ENCODE results near the gene R3HDM4.

Gene R3HDM4

DNA sequence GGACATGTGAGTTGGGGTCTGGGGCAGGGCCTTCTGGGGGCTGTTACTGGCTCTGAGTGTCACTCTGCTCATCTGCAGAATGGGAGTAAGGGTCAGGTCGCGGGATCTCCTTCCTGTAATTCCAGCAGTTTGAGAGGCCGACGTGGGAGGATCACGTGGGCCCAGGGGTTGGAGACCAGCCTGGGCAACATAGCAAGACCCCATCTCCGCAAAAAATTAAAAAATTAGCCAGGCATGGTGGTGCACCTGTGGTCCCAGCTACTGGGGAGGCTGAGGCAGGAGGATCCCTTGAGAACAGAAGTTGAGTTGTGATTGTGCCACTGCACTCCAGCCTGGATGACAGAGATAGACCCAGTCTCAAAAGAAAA is 16.9 kb upstream of the R3HDM4 start:
- Histone ChIP-seq H3K27me3 (replicated peaks in 2 of 5; ENCODE audit: control insufficient read depth in 4 of 5, insufficient read depth in 5 of 5, low read length in 4 of 5) (no peaks in the 10 kb centered on the region), H3K9me3 (ENCODE audit: control extremely low read depth in 1 of 5, control insufficient read depth in 4 of 5, insufficient read depth in 2 of 5, low read depth in 1 of 5, low read length in 4 of 5) (no peaks in the 10 kb centered on the region), H3K36me3 (ENCODE audit: control insufficient read depth in 4 of 4, insufficient read depth in 4 of 4, low read length in 3 of 4) (peaks cover 0 to 29% (median 7%) of the 10 kb centered on the region in 4 experiments), H3K27ac (ENCODE audit: insufficient read depth in 1 of 2, low read depth in 1 of 2, low read length in 2 of 2, poor library complexity in 1 of 2, severe bottlenecking in 2 of 2) (no peak overlapping the region), H3K4me3 (ENCODE audit: control insufficient read depth in 1 of 7, extremely low read depth in 1 of 7, insufficient read depth in 4 of 7, low read depth in 2 of 7, low read length in 6 of 7) (no peak overlapping the region), H3K4me1 (ENCODE audit: control extremely low read depth in 1 of 4, control insufficient read depth in 4 of 4, insufficient read depth in 4 of 4, low read length in 3 of 4) (peaks cover 0 to 48% (median 45%) of the 10 kb centered on the region in 4 experiments)
- WGBS (ENCODE audit: insufficient coverage), result 97% methylated on average over 6 of the region's 6 CpGs
- POLR2A ChIA-PET, result no interaction called here
- DNase-seq, result no peak
- CTCF ChIA-PET, result interaction anchor here (1.1 to 1.7 kb wide), 2 partner anchors 10 to 67 kb away, joined by 3 read pairs; no protein-coding TSS in a partner anchor

DNA sequence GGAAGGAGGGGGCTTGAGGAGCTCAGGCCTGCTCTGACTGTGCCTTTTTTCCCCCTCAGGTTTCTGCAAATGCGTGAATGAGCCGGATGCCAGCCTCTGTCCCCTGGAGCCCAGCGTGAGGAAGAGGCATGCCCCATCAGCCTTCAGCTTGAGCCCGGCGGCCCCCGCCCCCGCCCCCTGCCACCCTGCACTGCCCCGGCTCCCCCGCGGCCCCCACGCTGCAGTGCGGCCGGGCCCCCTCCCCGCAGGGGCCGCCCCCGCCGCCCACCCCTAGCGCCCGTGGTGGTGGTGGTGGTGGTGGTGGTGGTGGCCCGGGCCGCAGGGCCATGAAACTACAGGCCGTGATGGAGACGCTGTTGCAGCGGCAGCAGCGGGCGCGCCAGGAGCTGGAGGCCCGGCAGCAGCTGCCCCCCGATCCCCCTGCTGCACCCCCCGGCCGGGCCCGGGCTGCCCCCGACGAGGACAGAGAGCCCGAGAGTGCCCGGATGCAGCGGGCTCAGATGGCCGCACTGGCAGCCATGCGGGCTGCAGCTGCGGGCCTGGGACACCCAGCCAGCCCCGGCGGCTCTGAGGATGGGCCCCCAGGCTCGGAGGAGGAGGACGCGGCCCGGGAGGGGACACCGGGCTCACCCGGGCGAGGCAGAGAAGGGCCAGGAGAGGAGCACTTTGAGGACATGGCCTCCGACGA is 16.3 kb upstream of the R3HDM4 start:
- peaks cover 0 to 29% (median 7%) of the 10 kb centered on the region in 4 experiments for H3K36me3 ChIP-seq (ENCODE audit: control insufficient read depth in 4 of 4, insufficient read depth in 4 of 4, low read length in 3 of 4)
- 98% methylated on average over 29 of the region's 51 CpGs for WGBS (ENCODE audit: insufficient coverage)
- H3K4me3 ChIP-seq (ENCODE audit: control insufficient read depth in 1 of 7, extremely low read depth in 1 of 7, insufficient read depth in 4 of 7, low read depth in 2 of 7, low read length in 6 of 7), result no peak overlapping the region
- no peaks in the 10 kb centered on the region for H3K9me3 ChIP-seq (ENCODE audit: control extremely low read depth in 1 of 5, control insufficient read depth in 4 of 5, insufficient read depth in 2 of 5, low read depth in 1 of 5, low read length in 4 of 5)
- CTCF ChIA-PET, result interaction anchor here (0.8 to 1.7 kb wide), 2 partner anchors 9 to 10 kb away, joined by 3 to 4 read pairs; no protein-coding TSS in a partner anchor
- no peak overlapping the region for H3K27ac ChIP-seq (ENCODE audit: insufficient read depth in 1 of 2, low read depth in 1 of 2, low read length in 2 of 2, poor library complexity in 1 of 2, severe bottlenecking in 2 of 2)
- H3K27me3 ChIP-seq (replicated peaks in 2 of 5; ENCODE audit: control insufficient read depth in 4 of 5, insufficient read depth in 5 of 5, low read length in 4 of 5), result no peaks in the 10 kb centered on the region
- no peak for DNase-seq
- POLR2A ChIA-PET, result no interaction called here
- H3K4me1 ChIP-seq (ENCODE audit: control extremely low read depth in 1 of 4, control insufficient read depth in 4 of 4, insufficient read depth in 4 of 4, low read length in 3 of 4), result peaks cover 0 to 48% (median 44%) of the 10 kb centered on the region in 4 experiments

DNA sequence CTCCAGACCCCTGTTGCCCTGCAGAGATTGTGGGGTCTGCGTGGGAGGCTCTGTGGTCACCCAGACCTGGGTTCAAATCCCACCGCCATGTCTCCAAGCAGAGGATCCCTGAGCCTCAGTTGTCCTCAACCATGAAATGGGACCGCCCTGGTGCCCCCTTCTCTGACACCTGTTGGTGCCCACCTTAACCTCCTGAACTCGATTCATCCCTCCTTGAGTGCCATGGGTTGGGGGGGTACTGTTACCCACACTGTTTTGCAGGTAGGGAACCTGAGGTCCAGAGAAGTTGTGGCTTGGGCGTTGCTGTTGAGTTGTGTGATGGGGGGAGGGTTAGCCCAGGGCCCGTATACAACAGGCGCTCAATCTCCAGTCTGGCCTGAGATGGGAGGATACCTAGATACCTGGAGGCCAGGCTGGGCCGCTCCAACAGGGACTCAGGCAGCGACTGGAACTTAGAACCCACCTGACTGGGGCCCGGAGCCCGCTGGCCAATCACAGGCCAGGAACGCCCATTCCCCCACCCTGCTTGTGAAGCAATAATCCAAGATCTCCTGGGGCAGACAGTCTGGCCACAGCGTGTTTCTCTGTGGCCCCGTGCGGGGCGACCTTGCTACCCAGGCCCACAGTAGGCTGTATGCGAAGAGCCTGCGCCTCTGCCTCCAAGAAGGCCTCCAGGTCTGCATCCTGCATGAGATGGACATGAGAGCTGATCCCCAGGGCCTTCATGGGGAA is 15.6 kb upstream of the R3HDM4 start:
- CTCF ChIA-PET, result interaction anchor here (0.8 to 1.7 kb wide), 2 partner anchors 10 to 11 kb away, joined by 3 to 4 read pairs; no protein-coding TSS in a partner anchor

DNA sequence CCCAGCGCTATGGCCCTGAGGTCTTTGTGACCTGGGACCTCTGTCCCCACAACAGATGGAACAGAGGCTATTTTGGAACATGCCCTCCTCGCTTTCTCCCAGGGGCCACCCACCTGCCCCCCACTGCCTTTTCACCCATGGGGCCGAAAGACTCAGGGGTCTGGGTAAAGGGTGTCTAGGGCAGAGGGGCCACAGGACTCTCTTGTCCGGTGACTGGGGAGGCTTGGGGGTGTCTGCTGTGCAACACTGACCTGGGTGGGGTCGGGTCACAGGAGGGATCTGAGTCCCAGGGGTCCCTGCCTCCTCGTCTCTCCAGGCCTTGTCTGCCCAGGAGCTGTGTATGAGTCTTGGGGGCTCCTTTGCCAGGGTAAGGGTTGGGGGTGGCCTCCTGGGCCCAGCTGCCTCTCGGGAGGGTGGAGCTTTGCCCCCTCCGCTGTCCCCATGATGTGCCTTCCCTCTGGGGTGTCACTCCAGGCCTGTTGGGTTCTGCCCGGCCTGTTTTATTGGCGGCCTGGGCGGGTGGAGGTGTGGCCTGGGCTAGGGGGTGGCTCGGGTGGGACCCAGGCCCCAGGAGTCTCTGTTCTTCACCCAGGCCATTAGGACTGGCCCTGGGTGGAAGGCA is 14.9 kb upstream of the R3HDM4 start:
- H3K4me1 ChIP-seq (ENCODE audit: control extremely low read depth in 1 of 4, control insufficient read depth in 4 of 4, insufficient read depth in 4 of 4, low read length in 3 of 4), result peaks cover 0 to 46% (median 40%) of the 10 kb centered on the region in 4 experiments
- no peaks in the 10 kb centered on the region for H3K9me3 ChIP-seq (ENCODE audit: control extremely low read depth in 1 of 5, control insufficient read depth in 4 of 5, insufficient read depth in 2 of 5, low read depth in 1 of 5, low read length in 4 of 5)
- peak overlapping the region in 1 of 2 experiments; percentile 5 for H3K27ac ChIP-seq (ENCODE audit: insufficient read depth in 1 of 2, low read depth in 1 of 2, low read length in 2 of 2, poor library complexity in 1 of 2, severe bottlenecking in 2 of 2)
- no peaks in the 10 kb centered on the region for H3K27me3 ChIP-seq (replicated peaks in 2 of 5; ENCODE audit: control insufficient read depth in 4 of 5, insufficient read depth in 5 of 5, low read length in 4 of 5)
- 91% methylated on average over 10 of the region's 12 CpGs for WGBS (ENCODE audit: insufficient coverage)
- peak overlapping the region in 4 of 7 experiments; percentile 11 to 89 (median 51) for H3K4me3 ChIP-seq (ENCODE audit: control insufficient read depth in 1 of 7, extremely low read depth in 1 of 7, insufficient read depth in 4 of 7, low read depth in 2 of 7, low read length in 6 of 7)
- ChIA-PET CTCF (interaction anchor here (0.5 kb wide), 1 partner anchor 30 kb away, joined by 3 read pairs; no protein-coding TSS in a partner anchor), POLR2A (no interaction called here)
- DNase-seq, result no peak
- peaks cover 0 to 29% (median 7%) of the 10 kb centered on the region in 4 experiments for H3K36me3 ChIP-seq (ENCODE audit: control insufficient read depth in 4 of 4, insufficient read depth in 4 of 4, low read length in 3 of 4)

More for the DNA sequence above, 15.6 kb upstream of the R3HDM4 start:
- Histone ChIP-seq H3K4me1 (ENCODE audit: control extremely low read depth in 1 of 4, control insufficient read depth in 4 of 4, insufficient read depth in 4 of 4, low read length in 3 of 4) (peaks cover 0 to 48% (median 43%) of the 10 kb centered on the region in 4 experiments), H3K36me3 (ENCODE audit: control insufficient read depth in 4 of 4, insufficient read depth in 4 of 4, low read length in 3 of 4) (peaks cover 0 to 29% (median 7%) of the 10 kb centered on the region in 4 experiments), H3K9me3 (ENCODE audit: control extremely low read depth in 1 of 5, control insufficient read depth in 4 of 5, insufficient read depth in 2 of 5, low read depth in 1 of 5, low read length in 4 of 5) (no peaks in the 10 kb centered on the region), H3K27me3 (replicated peaks in 2 of 5; ENCODE audit: control insufficient read depth in 4 of 5, insufficient read depth in 5 of 5, low read length in 4 of 5) (no peaks in the 10 kb centered on the region), H3K4me3 (ENCODE audit: control insufficient read depth in 1 of 7, extremely low read depth in 1 of 7, insufficient read depth in 4 of 7, low read depth in 2 of 7, low read length in 6 of 7) (no peak overlapping the region), H3K27ac (ENCODE audit: insufficient read depth in 1 of 2, low read depth in 1 of 2, low read length in 2 of 2, poor library complexity in 1 of 2, severe bottlenecking in 2 of 2) (no peak overlapping the region)
- WGBS (ENCODE audit: insufficient coverage), result 97% methylated on average over 16 of the region's 18 CpGs
- POLR2A ChIA-PET, result no interaction called here
- DNase-seq, result no peak

DNA sequence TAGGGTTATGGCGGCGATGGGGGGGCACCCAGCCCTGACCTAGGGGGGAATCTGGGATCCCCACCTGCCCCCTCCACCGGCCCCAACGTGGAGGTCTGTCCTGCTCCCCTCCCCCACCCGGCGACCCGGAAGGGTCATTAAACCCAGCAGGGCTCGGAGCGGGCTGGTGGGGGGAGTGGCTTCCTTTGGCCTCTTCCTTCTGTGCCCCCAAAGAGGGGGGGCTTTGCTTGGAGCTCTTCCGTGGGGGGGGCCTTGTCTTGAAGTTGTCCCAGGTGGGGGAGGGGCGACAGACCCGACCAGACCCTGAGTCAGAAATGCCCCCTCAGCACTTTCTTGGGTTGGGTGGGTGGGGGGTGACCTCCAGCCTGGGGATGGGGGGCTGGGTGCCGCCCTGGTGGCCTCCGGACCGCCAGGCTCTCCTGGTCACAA is 14.3 kb upstream of the R3HDM4 start:
- 51% methylated on average over 5 of the region's 15 CpGs for WGBS (ENCODE audit: insufficient coverage)
- peak overlapping the region in 5 of 7 experiments; percentile 24 to 89 (median 84) for H3K4me3 ChIP-seq (ENCODE audit: control insufficient read depth in 1 of 7, extremely low read depth in 1 of 7, insufficient read depth in 4 of 7, low read depth in 2 of 7, low read length in 6 of 7)
- ChIA-PET POLR2A (interaction anchor here (0.6 kb wide), 1 partner anchor 282 kb away, joined by 3 read pairs; no protein-coding TSS in a partner anchor), CTCF (interaction anchor here (0.5 kb wide), 1 partner anchor 31 kb away, joined by 3 read pairs; no protein-coding TSS in a partner anchor)
- H3K4me1 ChIP-seq (ENCODE audit: control extremely low read depth in 1 of 4, control insufficient read depth in 4 of 4, insufficient read depth in 4 of 4, low read length in 3 of 4), result peaks cover 0 to 40% (median 35%) of the 10 kb centered on the region in 4 experiments
- no peak for DNase-seq
- H3K9me3 ChIP-seq (ENCODE audit: control extremely low read depth in 1 of 5, control insufficient read depth in 4 of 5, insufficient read depth in 2 of 5, low read depth in 1 of 5, low read length in 4 of 5), result no peaks in the 10 kb centered on the region
- peak overlapping the region in 1 of 2 experiments; percentile 74 for H3K27ac ChIP-seq (ENCODE audit: insufficient read depth in 1 of 2, low read depth in 1 of 2, low read length in 2 of 2, poor library complexity in 1 of 2, severe bottlenecking in 2 of 2)
- no peaks in the 10 kb centered on the region for H3K27me3 ChIP-seq (replicated peaks in 2 of 5; ENCODE audit: control insufficient read depth in 4 of 5, insufficient read depth in 5 of 5, low read length in 4 of 5)
- H3K36me3 ChIP-seq (ENCODE audit: control insufficient read depth in 4 of 4, insufficient read depth in 4 of 4, low read length in 3 of 4), result peaks cover 0 to 25% (median 7%) of the 10 kb centered on the region in 4 experiments

DNA sequence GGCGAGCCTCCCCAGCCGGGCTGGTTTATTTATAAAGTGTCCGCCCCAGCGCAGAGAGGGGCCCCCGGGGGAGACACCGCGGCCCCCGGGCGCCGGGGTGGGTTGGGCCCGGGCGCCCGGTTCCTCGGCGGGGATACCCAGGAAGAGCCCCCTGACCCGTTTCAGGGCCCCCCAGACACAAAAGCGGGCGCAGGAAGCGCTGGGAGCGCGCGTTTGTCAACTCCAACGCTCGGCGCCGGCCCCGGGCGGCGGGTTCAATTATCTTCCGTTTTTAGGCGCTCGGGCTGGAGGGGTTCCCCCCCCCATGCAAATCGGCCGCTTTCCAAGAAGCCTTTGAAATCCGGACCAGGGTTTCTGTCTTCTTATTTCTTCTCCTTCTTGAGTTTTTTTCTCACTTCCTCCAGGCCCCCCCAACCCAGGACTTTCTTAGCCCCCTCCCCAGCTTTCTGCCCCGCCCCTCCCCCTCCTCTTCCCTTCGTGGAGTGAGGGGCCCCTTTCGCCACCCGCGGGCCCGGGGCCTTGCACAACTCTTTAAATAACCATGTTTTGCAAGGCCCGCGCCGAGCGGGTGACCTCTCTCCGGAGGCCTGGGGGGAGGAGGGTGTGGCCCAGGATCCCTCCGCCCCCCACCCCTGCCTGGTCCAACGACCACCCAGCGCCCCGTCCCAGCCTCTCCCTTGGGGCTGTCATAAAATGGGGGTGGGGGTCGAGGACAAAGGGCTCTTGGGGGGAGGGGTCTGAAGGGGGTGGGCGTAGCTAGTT is 13.8 kb upstream of the R3HDM4 start:
- Histone ChIP-seq H3K4me3 (ENCODE audit: control insufficient read depth in 1 of 7, extremely low read depth in 1 of 7, insufficient read depth in 4 of 7, low read depth in 2 of 7, low read length in 6 of 7) (peak overlapping the region; percentile 69 to 91 (median 84)), H3K9me3 (ENCODE audit: control extremely low read depth in 1 of 5, control insufficient read depth in 4 of 5, insufficient read depth in 2 of 5, low read depth in 1 of 5, low read length in 4 of 5) (no peaks in the 10 kb centered on the region), H3K4me1 (ENCODE audit: control extremely low read depth in 1 of 4, control insufficient read depth in 4 of 4, insufficient read depth in 4 of 4, low read length in 3 of 4) (peaks cover 0 to 35% (median 32%) of the 10 kb centered on the region in 4 experiments), H3K27me3 (replicated peaks in 2 of 5; ENCODE audit: control insufficient read depth in 4 of 5, insufficient read depth in 5 of 5, low read length in 4 of 5) (no peaks in the 10 kb centered on the region), H3K27ac (ENCODE audit: insufficient read depth in 1 of 2, low read depth in 1 of 2, low read length in 2 of 2, poor library complexity in 1 of 2, severe bottlenecking in 2 of 2) (peak overlapping the region in 1 of 2 experiments; percentile 74), H3K36me3 (ENCODE audit: control insufficient read depth in 4 of 4, insufficient read depth in 4 of 4, low read length in 3 of 4) (peaks cover 0 to 21% (median 7%) of the 10 kb centered on the region in 4 experiments)
- under 1% methylated on average over 28 of the region's 52 CpGs for WGBS (ENCODE audit: insufficient coverage)
- CTCF ChIA-PET, result no interaction called here
- POLR2A ChIA-PET, result interaction anchor here (0.6 kb wide), 1 partner anchor 282 kb away, joined by 3 read pairs; no protein-coding TSS in a partner anchor
- peak in 2 of 3 donors; percentile 57 to 58 for DNase-seq
